Brain microvascular endothelial cell (primary cell): ENCODE measurements around the gene IGLON5.

Experiments used
- DNase-seq: peaks from one replicate; pipeline ENCODE4 v3.0.0-alpha.2; 2020
- H3K27ac ChIP-seq: fragments of 250-450 bp; sonication (Bioruptor Pico); 2 replicates; pipeline ENCODE4 v1.5.1; 2020; ENCODE audit warnings: mild to moderate bottlenecking, moderate library complexity
- H3K27me3 ChIP-seq: fragments of 250-450 bp; sonication (Bioruptor Pico); replicated peaks from 2 replicates; pipeline ENCODE4 v1.5.1; 2020; ENCODE audit warnings: mild to moderate bottlenecking
- H3K36me3 ChIP-seq: fragments of 250-450 bp; sonication (Bioruptor Pico); replicated peaks from 2 replicates; pipeline ENCODE4 v1.5.1; 2020; ENCODE audit warnings: mild to moderate bottlenecking
- H3K4me3 ChIP-seq: 2 replicates; pipeline ENCODE4 v1.5.1; 2011; ENCODE audit warnings: low read depth, mild to moderate bottlenecking, control low read depth, low read length, moderate library complexity
- CTCF ChIP-seq: IDR thresholded peaks from 2 replicates; pipeline ENCODE4 v1.5.1; 2011; ENCODE audit warnings: low read depth, mild to moderate bottlenecking, moderate library complexity, low read length, control low read depth, inconsistent platforms; ENCODE audit errors: missing control alignments
- in situ Hi-C: cut with HindIII; loops from 2 replicates; pipeline ENCODE4 v1.10.0; 2017; ENCODE audit warnings: low sequenced_read_pairs, low pct_ligation_motif_present

IGLON5 gene

GRCh38 chr19:51277112-51277511, 34.3 kb upstream of the IGLON5 start:
- Histone ChIP-seq H3K4me3 (no peak overlapping the region), H3K27ac (no peak overlapping the region), H3K36me3 (no peaks in the 10 kb centered on the region), H3K27me3 (no peaks in the 10 kb centered on the region)
- no peak for DNase-seq
- in situ Hi-C loops = no loop called here
- no peak for TF ChIP-seq CTCF

GRCh38 chr19:51282335-51282734, 29.1 kb upstream of the IGLON5 start:
- Histone ChIP-seq H3K36me3 (no peaks in the 10 kb centered on the region), H3K27ac (no peak overlapping the region), H3K27me3 (no peaks in the 10 kb centered on the region), H3K4me3 (no peak overlapping the region)
- in situ Hi-C loops = no loop called here
- DNase-seq = no peak
- TF ChIP-seq CTCF = no peak

GRCh38 chr19:51285682-51286081, 25.8 kb upstream of the IGLON5 start:
- Histone ChIP-seq H3K27ac (no peak overlapping the region), H3K4me3 (no peak overlapping the region), H3K36me3 (no peaks in the 10 kb centered on the region), H3K27me3 (no peaks in the 10 kb centered on the region)
- no peak for TF ChIP-seq CTCF
- in situ Hi-C loops = no loop called here
- no peak for DNase-seq

GRCh38 chr19:51289635-51290034, 21.8 kb upstream of the IGLON5 start:
- no peak overlapping the region for H3K4me3 ChIP-seq
- DNase-seq = no peak
- in situ Hi-C loops = no loop called here
- H3K27ac ChIP-seq = no peak overlapping the region
- H3K27me3 ChIP-seq = no peaks in the 10 kb centered on the region
- H3K36me3 ChIP-seq = no peaks in the 10 kb centered on the region
- no peak for TF ChIP-seq CTCF

- in situ Hi-C loops = no loop called here
Measured at GRCh38 chr19:51292971-51293370, 18.5 kb upstream of the IGLON5 start.

More at GRCh38 chr19:51292971-51293370, 18.5 kb upstream of the IGLON5 start:
- TF ChIP-seq CTCF = no peak
- H3K4me3 ChIP-seq = no peak overlapping the region
- H3K27ac ChIP-seq = no peak overlapping the region
- DNase-seq = no peak
- no peaks in the 10 kb centered on the region for H3K36me3 ChIP-seq
- no peaks in the 10 kb centered on the region for H3K27me3 ChIP-seq
